GM12878 (cell line): ENCODE measurements around the gene NKAIN2. TPM values are rescaled to one million over a fixed set of nuclear protein-coding genes. Genes with fewer than 3 reads are reported as not detected.

Source experiments
- ATAC-seq: fragments of 200-7000 bp; cut with Tn5 transposase; 3 replicates; pipeline ENCODE4 v1.9.1; 2020; ENCODE audit warnings: mild to moderate bottlenecking, moderate library complexity
- BruUV-seq: library from RNA; stranded (reverse); fragments of 400-500 nt; replicated peaks from 2 replicates; lab custom pipeline; 2021; lab: Mats Ljungman, UMichigan
- CTCF ChIA-PET: fragments of 300-600 bp; sonication (Branson Sonifier 250); formaldehyde crosslinking; extraction: SDS; loops from one replicate; lab custom pipeline; 2021; ENCODE audit warnings: inconsistent platforms; lab: Yijun Ruan, JAX
- POLR2A ChIA-PET: fragments of 350-600 bp; formaldehyde crosslinking; extraction: SDS; loops from one replicate; lab custom pipeline; 2021; ENCODE audit warnings: inconsistent platforms; lab: Charles Lee
- RAD21 ChIA-PET: fragments of 300-600 bp; sonication (Branson Sonifier 250); formaldehyde crosslinking; loops from one replicate; lab custom pipeline; 2023; ENCODE audit warnings: antibody characterized with exemption; ENCODE audit not compliant: unreplicated experiment; lab: Charles Lee
- SMC1A ChIA-PET: fragments of 300-600 bp; sonication (Branson Sonifier 250); formaldehyde crosslinking; loops from one replicate; lab custom pipeline; 2023; ENCODE audit not compliant: unreplicated experiment, uncharacterized antibody; lab: Charles Lee
- DNase-seq: peaks from one replicate; pipeline ENCODE4 v3.0.0-alpha.2; 2011; ENCODE audit warnings: low read depth, low spot score
- FAIRE-seq: peaks from 3 replicates; lab custom pipeline; 2011; peaks lifted over from hg19 to GRCh38; lab: Jason Lieb, UNC
- H2AFZ ChIP-seq: 2 replicates; pipeline ENCODE4 v1.6.0; 2011; ENCODE audit warnings: low read depth, low read length, control low read depth; ENCODE audit not compliant: control insufficient read depth
- H3K27ac ChIP-seq: 2 replicates; pipeline ENCODE4 v1.5.1; 2011; ENCODE audit warnings: control low read depth; ENCODE audit not compliant: control insufficient read depth, insufficient read depth
- H3K27me3 ChIP-seq, 2 experiments: replicated peaks in 1 of 2; 2 replicates each; pipeline versions ENCODE4 v1.6.0 to v1.6.1; 2011; ENCODE audit warnings: low read length in 1 of 2; ENCODE audit not compliant: control insufficient read depth in 2 of 2, insufficient read depth in 2 of 2
- H3K36me3 ChIP-seq, 2 experiments: 2 replicates each; pipeline ENCODE4 v1.5.1; 2011; ENCODE audit warnings: low read length in 1 of 2; ENCODE audit not compliant: control insufficient read depth in 2 of 2, insufficient read depth in 2 of 2
- H3K4me1 ChIP-seq: 2 replicates; pipeline ENCODE4 v1.6.1; 2011; ENCODE audit warnings: mild to moderate bottlenecking, low read length, moderate library complexity, mixed read lengths; ENCODE audit not compliant: control insufficient read depth, insufficient read depth
- H3K4me2 ChIP-seq: 2 replicates; pipeline ENCODE4 v1.6.0; 2011; ENCODE audit warnings: control low read depth; ENCODE audit not compliant: control insufficient read depth, insufficient read depth
- H3K4me3 ChIP-seq: fragments of 200-600 bp; sonication (generic); 2 replicates; pipeline ENCODE4 v1.5.1; 2016
- H3K79me2 ChIP-seq: 2 replicates; pipeline ENCODE4 v1.6.0; 2011; ENCODE audit warnings: low read length; ENCODE audit not compliant: control insufficient read depth, insufficient read depth
- H3K9ac ChIP-seq: 2 replicates; pipeline ENCODE4 v1.8.0; 2011; ENCODE audit warnings: low read length, control low read depth, mixed read lengths; ENCODE audit not compliant: control insufficient read depth, insufficient read depth
- H3K9me3 ChIP-seq: replicated peaks from 3 replicates; pipeline ENCODE4 v1.5.1; 2011; ENCODE audit warnings: mild to moderate bottlenecking, low read length; ENCODE audit not compliant: control insufficient read depth, insufficient read depth
- H4K20me1 ChIP-seq: 2 replicates; pipeline ENCODE4 v1.6.0; 2011; ENCODE audit not compliant: control insufficient read depth, insufficient read depth
- BRCA1 ChIP-seq: IDR thresholded peaks from 2 replicates; pipeline ENCODE4 v1.6.1; 2011; ENCODE audit warnings: low read depth, low read length, improper control_type of control experiment
- CUX1 ChIP-seq: IDR thresholded peaks from 2 replicates; pipeline ENCODE4 v1.6.1; 2012; ENCODE audit warnings: improper control_type of control experiment, low read depth, low read length; ENCODE audit not compliant: insufficient replicate concordance
- EGR1 ChIP-seq, 2 experiments: IDR thresholded peaks; 1 replicate in 1 of 2; 2 replicates in 1 of 2; pipeline ENCODE4 v1.6.1; 2011 to 2012; ENCODE audit warnings: low read depth in 2 of 2, low read length in 2 of 2, borderline replicate concordance in 1 of 2, mild to moderate bottlenecking in 1 of 2, moderate library complexity in 1 of 2
- ETV6 ChIP-seq, 2 experiments: fragments of 450-650 bp in 1 of 2; IDR thresholded peaks in 1 of 2; conservative IDR thresholded peaks in 1 of 2; 2 replicates each; pipeline ENCODE4 v1.6.1; 2014; ENCODE audit warnings: antibody characterized with exemption in 1 of 2, borderline replicate concordance in 1 of 2, low read depth in 1 of 2, mild to moderate bottlenecking in 1 of 2, moderate library complexity in 1 of 2
- EZH2 ChIP-seq: IDR thresholded peaks from 2 replicates; pipeline ENCODE4 v1.6.1; 2012; ENCODE audit warnings: low read depth, mild to moderate bottlenecking, control low read depth, inconsistent platforms, low read length, borderline replicate concordance; ENCODE audit not compliant: control insufficient read depth
- JUND ChIP-seq: IDR thresholded peaks from 2 replicates; pipeline ENCODE4 v1.6.1; 2012; ENCODE audit warnings: low read depth, mild to moderate bottlenecking, low read length, improper control_type of control experiment, moderate library complexity
- KDM1A ChIP-seq: fragments of 200-600 bp; sonication (generic); IDR thresholded peaks from 2 replicates; pipeline ENCODE4 v1.6.1; 2016; ENCODE audit warnings: borderline replicate concordance
- REST ChIP-seq: IDR thresholded peaks from 2 replicates; pipeline ENCODE4 v1.6.1; 2012; ENCODE audit warnings: mild to moderate bottlenecking, low read depth, low read length
- SMAD5 ChIP-seq: IDR thresholded peaks from 2 replicates; pipeline ENCODE4 v1.6.1; 2016; ENCODE audit warnings: antibody characterized with exemption, low read depth
- TBL1XR1 ChIP-seq: IDR thresholded peaks from 2 replicates; pipeline ENCODE4 v1.6.1; 2012; ENCODE audit warnings: low read depth, low read length, improper control_type of control experiment
- ZBTB33 ChIP-seq: fragments of 450-650 bp; IDR thresholded peaks from 2 replicates; pipeline ENCODE4 v1.6.1; 2017; ENCODE audit warnings: mild to moderate bottlenecking
- ZNF24 ChIP-seq: fragments of 450-650 bp; IDR thresholded peaks from 2 replicates; pipeline ENCODE4 v1.6.1; 2017; ENCODE audit warnings: antibody characterized with exemption, mild to moderate bottlenecking
- WGBS: methylation state at CpG from one replicate; pipeline ENCODE4 v1.1.6; 2016; ENCODE audit warnings: low lambda C conversion rate; ENCODE audit not compliant: insufficient replicate concordance, insufficient coverage; ENCODE audit errors: missing lambda C conversion rate; 5-methylcytosine and 5-hydroxymethylcytosine counted together
- in situ Hi-C: fragments of 300-500 bp; cut with MboI; formaldehyde crosslinking; loops from 9 replicates; pipeline ENCODE4 v1.14.3; 2018; ENCODE audit warnings: mixed read lengths
- intact Hi-C: fragments of 100-400 bp; cut with micrococcal nuclease; formaldehyde crosslinking; loops from one replicate; pipeline ENCODE4 v1.14.2; 2022; ENCODE audit not compliant: unreplicated experiment
- polyA plus RNA-seq, 11 experiments: library from polyadenylated mRNA; depleted of rRNA in 4 of 11; unstranded in 6 of 11; stranded (reverse) in 5 of 11; fragments of >200 nt; fragmentation: Nextera tagmentation in 4 of 11; fragmentation: Illumina TruSeq in 1 of 11; extraction: Ambion mirVana in 4 of 11; extraction: Trizol in 1 of 11; gene quantifications; 1 replicate in 1 of 11; 2 replicates in 10 of 11; pipeline versions ENCODE4 v1.2.1 to v1.2.3, GENCODE V29; 2011 to 2016; ENCODE audit warnings: inconsistent platforms in 2 of 11, missing spikeins in 2 of 11, low read depth in 1 of 11
- total RNA-seq, 4 experiments: library from RNA; depleted of rRNA in 3 of 4; stranded (reverse); fragments of >200 nt in 3 of 4; fragmentation: Illumina TruSeq in 1 of 4; extraction: Trizol in 1 of 4; gene quantifications; 2 replicates each; pipeline versions ENCODE4 v1.2.1 to v1.2.3, GENCODE V29; 2013 to 2021

The NKAIN2 gene
- total and polyA plus RNA-seq, 10 of the 15 experiments (the other 5 are each of a cell fraction or from before 2014, with no cell fraction given): not detected

- TF ChIP-seq CUX1 (no peak), SMAD5 (no peak), EZH2 (no peak)
Observed at GRCh38 chr6:124022641-124023040, 219.0 kb downstream of the NKAIN2 start (continued).

GRCh38 chr6:124026694-124027093, 223.0 kb downstream of the NKAIN2 start:
- Histone ChIP-seq H3K79me2 (no peaks in the 10 kb centered on the region), H3K9me3 (no peaks in the 10 kb centered on the region), H3K4me3 (no peak overlapping the region), H4K20me1 (no peaks in the 10 kb centered on the region), H3K36me3 (no peaks in the 10 kb centered on the region), H2AFZ (no peak overlapping the region), H3K9ac (no peak overlapping the region), H3K4me2 (no peak overlapping the region), H3K4me1 (no peaks in the 10 kb centered on the region), H3K27ac (no peak overlapping the region), H3K27me3 (no peaks in the 10 kb centered on the region)
- ATAC-seq: no peak; the same call in 2 of the 3 replicates
- ChIA-PET CTCF (no interaction called here), POLR2A (no interaction called here), SMC1A (interaction anchor here (1.2 kb wide), 1 partner anchor 30 kb away, joined by 4 read pairs; no protein-coding TSS in a partner anchor), RAD21 (no interaction called here)
- in situ Hi-C loops (no loop called here), intact Hi-C loops (no loop called here)
- BruUV-seq: no TSS peak
- WGBS: 36% methylated on average over 2 of the region's 2 CpGs
- no peak for DNase-seq
- FAIRE-seq: no peak
- TF ChIP-seq BRCA1 (no peak), JUND (no peak), REST (no peak), ZBTB33 (no peak), ETV6 (conservative IDR thresholded peaks at IDR 0.05 in 1 of 2, IDR thresholded peaks at IDR 0.05 in 1 of 2; ENCODE audit: borderline replicate concordance in 1 of 2, low read depth in 1 of 2) (no peak), TBL1XR1 (no peak), EGR1 (IDR thresholded peaks at IDR 0.05; ENCODE audit: borderline replicate concordance in 1 of 2, low read depth in 2 of 2, low read length in 2 of 2) (no peak), KDM1A (no peak), ZNF24 (no peak)
